ENCODE results near the gene SLC7A1. TPM values are rescaled to one million over a fixed set of nuclear protein-coding genes. Genes with fewer than 3 reads are reported as not detected.

SLC7A1 gene
- total and polyA plus RNA-seq, 4 donors = 0.90 to 22.6 (median 1.4) TPM

GRCh38 chr13:29548722-29549121 is 46.8 kb downstream of the SLC7A1 start:
- Histone ChIP-seq H3K9me3 (ENCODE audit: control insufficient read depth in 4 of 4, low read length in 3 of 4) (no peaks in the 10 kb centered on the region), H3K36me3 (ENCODE audit: control insufficient read depth in 4 of 4, insufficient read depth in 3 of 4, low read depth in 1 of 4, low read length in 3 of 4) (peaks cover 0 to 2% (median 0%) of the 10 kb centered on the region in 4 donors), H3K27me3 (ENCODE audit: control insufficient read depth in 4 of 4, insufficient read depth in 4 of 4, low read length in 3 of 4) (no peaks in the 10 kb centered on the region), H3K9ac (ENCODE audit: low read depth in 1 of 2, low read length in 2 of 2) (no peak overlapping the region), H3K4me1 (ENCODE audit: control insufficient read depth in 4 of 4, insufficient read depth in 4 of 4, low read length in 3 of 4) (peaks cover 0 to 5% (median 0%) of the 10 kb centered on the region in 4 donors), H3K4me3 (ENCODE audit: low read depth in 1 of 3, low read length in 3 of 3) (no peak overlapping the region), H3K27ac (ENCODE audit: low read depth in 1 of 2, low read length in 2 of 2) (no peak overlapping the region)
- no peak for DNase-seq (ENCODE audit: low spot score)
- WGBS = 43% methylated on average over 7 of the region's 7 CpGs
- no peak for TF ChIP-seq FOXA1 (IDR thresholded peaks at IDR 0.05)
- peak; percentile 14 to 39 for TF ChIP-seq RXRA (IDR thresholded peaks at IDR 0.05)
- TF ChIP-seq EGR1 (IDR thresholded peaks at IDR 0.05; ENCODE audit: low read depth in 2 of 2) = no peak
- TF ChIP-seq, protein P1, sequence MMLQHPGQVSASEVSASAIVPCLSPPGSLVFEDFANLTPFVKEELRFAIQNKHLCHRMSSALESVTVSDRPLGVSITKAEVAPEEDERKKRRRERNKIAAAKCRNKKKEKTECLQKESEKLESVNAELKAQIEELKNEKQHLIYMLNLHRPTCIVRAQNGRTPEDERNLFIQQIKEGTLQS (IDR thresholded peaks at IDR 0.05) = no peak
- TF ChIP-seq MAX (IDR thresholded peaks at IDR 0.05) = no peak
- TF ChIP-seq JUND (IDR thresholded peaks at IDR 0.05) = no peak
- TF ChIP-seq FOXA2 (IDR thresholded peaks at IDR 0.05) = peak; percentile 25
- TF ChIP-seq RAD21 (IDR thresholded peaks at IDR 0.05) = no peak
- TF ChIP-seq GABPA (IDR thresholded peaks at IDR 0.05 in 1 of 2, conservative IDR thresholded peaks at IDR 0.05 in 1 of 2) = no peak
- TF ChIP-seq SP1 (IDR thresholded peaks at IDR 0.05) = peak; percentile 17
- TF ChIP-seq CTCF (IDR thresholded peaks at IDR 0.05; ENCODE audit: low read depth, low read length, missing input control) = no peak
- TF ChIP-seq TAF1 (conservative IDR thresholded peaks at IDR 0.05) = no peak
- TF ChIP-seq HNF4A (conservative IDR thresholded peaks at IDR 0.05) = peak in 1 of 2 donors; percentile 20
- TF ChIP-seq ZBTB33 (IDR thresholded peaks at IDR 0.05) = no peak
- TF ChIP-seq YY1 (IDR thresholded peaks at IDR 0.05) = no peak
- no peak for TF ChIP-seq REST (IDR thresholded peaks at IDR 0.05)
- peak; percentile 35 for TF ChIP-seq NR2F2 (IDR thresholded peaks at IDR 0.05)
- TF ChIP-seq HNF4G (IDR thresholded peaks at IDR 0.05) = no peak
